Esophagus muscularis mucosa (tissue), 4 donors: ENCODE results near the gene PRDM16. TPM values are rescaled to one million over a fixed set of nuclear protein-coding genes. Genes with fewer than 3 reads are reported as not detected.

ENCODE experiments used
- DNase-seq: peaks from one replicate; pipeline ENCODE4 v3.0.0-alpha.2; 2017; ENCODE audit errors: extremely low spot score
- H3K27ac ChIP-seq, 4 donors: fragments of 200-600 bp; sonication (generic); replicated peaks in 1 of 4; 1 replicate in 3 of 4; 2 replicates in 1 of 4; pipeline ENCODE4 v1.5.1; 2016 to 2019; ENCODE audit warnings: mild to moderate bottlenecking in 1 of 4
- H3K27me3 ChIP-seq, 4 donors: fragments of 200-600 bp; sonication (generic); one replicate each; pipeline versions ENCODE4 v1.5.1 to v1.6.0; 2016 to 2019
- H3K36me3 ChIP-seq, 4 donors: fragments of 200-600 bp; sonication (generic); one replicate each; pipeline ENCODE4 v1.5.1; 2016 to 2019
- H3K4me1 ChIP-seq, 4 donors: fragments of 200-600 bp; sonication (generic); one replicate each; pipeline ENCODE4 v1.5.1; 2016 to 2019
- H3K4me3 ChIP-seq, 4 donors: fragments of 200-600 bp; sonication (generic); 1 replicate in 2 of 4; 2 replicates in 2 of 4; pipeline ENCODE4 v1.5.1; 2016 to 2019; ENCODE audit warnings: mild to moderate bottlenecking in 4 of 4, moderate library complexity in 1 of 4
- H3K9me3 ChIP-seq, 4 donors: fragments of 200-600 bp; sonication (generic); 1 replicate in 3 of 4; 2 replicates in 1 of 4; pipeline ENCODE4 v1.5.1; 2016 to 2019
- CTCF ChIP-seq, 3 experiments: fragments of 200-600 bp in 2 of 3; fragments of 450-650 bp in 1 of 3; sonication (generic) in 2 of 3; IDR thresholded peaks; one replicate each; pipeline ENCODE4 v1.5.1; 2017 to 2019; ENCODE audit warnings: antibody characterized with exemption in 3 of 3, mild to moderate bottlenecking in 2 of 3, moderate library complexity in 1 of 3
- EP300 ChIP-seq: sonication (generic); formaldehyde crosslinking; IDR thresholded peaks from one replicate; pipeline ENCODE4 v1.6.1; 2017; ENCODE audit warnings: antibody characterized with exemption
- POLR2A ChIP-seq: fragments of 450-650 bp; IDR thresholded peaks from one replicate; pipeline ENCODE4 v1.6.1; 2017; ENCODE audit warnings: antibody characterized with exemption, moderate library complexity, mild to moderate bottlenecking, low read depth
- POLR2AphosphoS5 ChIP-seq, 2 donors: sonication (generic); formaldehyde crosslinking; IDR thresholded peaks; one replicate each; pipeline ENCODE4 v1.6.1; 2017; ENCODE audit warnings: antibody characterized with exemption in 2 of 2
- WGBS: methylation state at CpG from one replicate; pipeline ENCODE4 v1.1.5; 2018; 5-methylcytosine and 5-hydroxymethylcytosine counted together
- intact Hi-C: fragments of 100-400 bp; cut with DNase I; formaldehyde crosslinking; loops from one replicate; pipeline ENCODE4 v1.15.1; 2023
- total RNA-seq, 4 donors: library from RNA; depleted of rRNA; stranded (reverse); fragments of >200 nt; gene quantifications; one replicate each; pipeline versions ENCODE4 v1.1.0 to v1.2.1, GENCODE V29; 2016

Gene PRDM16
- total RNA-seq, 4 donors from 2014 or later, result 1.2 to 4.4 (median 2.2) TPM

- peaks cover 31 to 54% (median 43%) of the 10 kb centered on the region in 4 donors for H3K4me1 ChIP-seq
- DNase-seq, result no peak
- no peaks in the 10 kb centered on the region for H3K36me3 ChIP-seq
- intact Hi-C loops, result loop anchor here (5.0 kb wide), 1 partner anchor 209 kb away; no protein-coding TSS in a partner anchor
- no peaks in the 10 kb centered on the region for H3K9me3 ChIP-seq
- TF ChIP-seq POLR2AphosphoS5 (IDR thresholded peaks at IDR 0.05) (no peak), CTCF (IDR thresholded peaks at IDR 0.05) (no peak), POLR2A (no peak), EP300 (no peak)
- WGBS, result 7% methylated on average over 9 of the region's 9 CpGs
- peaks cover 0 to 93% (median 45%) of the 10 kb centered on the region in 4 donors for H3K27me3 ChIP-seq
- H3K27ac ChIP-seq, result peak overlapping the region in 1 of 4 donors; percentile 42
- H3K4me3 ChIP-seq, result peak overlapping the region in 2 of 4 donors; percentile 22
Measured at GRCh38 chr1:3073186-3073488, 4.1 kb downstream of the PRDM16 start.

- peak overlapping the region in 3 of 4 donors; percentile 22 to 42 (median 22) for H3K4me3 ChIP-seq
- 26% methylated on average over 17 of the region's 82 CpGs for WGBS
- no peak for TF ChIP-seq EP300
- TF ChIP-seq POLR2AphosphoS5 (IDR thresholded peaks at IDR 0.05), result no peak
- TF ChIP-seq CTCF (IDR thresholded peaks at IDR 0.05), result no peak
- no peak for TF ChIP-seq POLR2A
- peaks cover 0 to 93% (median 39%) of the 10 kb centered on the region in 4 donors for H3K27me3 ChIP-seq
- intact Hi-C loops, result loop anchor here (5.0 kb wide), 1 partner anchor 209 kb away; no protein-coding TSS in a partner anchor
- DNase-seq, result no peak
- H3K9me3 ChIP-seq, result no peaks in the 10 kb centered on the region
- H3K36me3 ChIP-seq, result no peaks in the 10 kb centered on the region
- no peak overlapping the region for H3K27ac ChIP-seq
- peaks cover 27 to 48% (median 37%) of the 10 kb centered on the region in 4 donors for H3K4me1 ChIP-seq
Measured at GRCh38 chr1:3073489-3074296, 4.7 kb downstream of the PRDM16 start.

- TF ChIP-seq CTCF (IDR thresholded peaks at IDR 0.05), result no peak
- no peak for TF ChIP-seq POLR2AphosphoS5 (IDR thresholded peaks at IDR 0.05)
- TF ChIP-seq POLR2A, result no peak
- TF ChIP-seq EP300, result no peak
- intact Hi-C loops, result loop anchor here (5.0 kb wide), 1 partner anchor 208 kb away; no protein-coding TSS in a partner anchor
- no peak for DNase-seq
- H3K9me3 ChIP-seq, result no peaks in the 10 kb centered on the region
- H3K27ac ChIP-seq, result no peak overlapping the region
- H3K27me3 ChIP-seq, result peaks cover 0 to 95% (median 37%) of the 10 kb centered on the region in 4 donors
- peaks cover 27 to 44% (median 33%) of the 10 kb centered on the region in 4 donors for H3K4me1 ChIP-seq
- 62% methylated on average over 13 of the region's 13 CpGs for WGBS
- no peak overlapping the region for H3K4me3 ChIP-seq
- H3K36me3 ChIP-seq, result no peaks in the 10 kb centered on the region
Measured at GRCh38 chr1:3074297-3074741, 5.3 kb downstream of the PRDM16 start.

- WGBS, result 83% methylated on average over 12 of the region's 12 CpGs
- Histone ChIP-seq H3K36me3 (no peaks in the 10 kb centered on the region), H3K9me3 (no peaks in the 10 kb centered on the region), H3K4me1 (peaks cover 27 to 39% (median 29%) of the 10 kb centered on the region in 4 donors), H3K4me3 (no peak overlapping the region), H3K27me3 (peaks cover 0 to 95% (median 37%) of the 10 kb centered on the region in 4 donors), H3K27ac (no peak overlapping the region)
- TF ChIP-seq POLR2AphosphoS5 (IDR thresholded peaks at IDR 0.05) (no peak), POLR2A (no peak), CTCF (IDR thresholded peaks at IDR 0.05) (no peak), EP300 (no peak)
- intact Hi-C loops, result loop anchor here (5.0 kb wide), 1 partner anchor 208 kb away; no protein-coding TSS in a partner anchor
- no peak for DNase-seq
Measured at GRCh38 chr1:3074800-3075199, 5.8 kb downstream of the PRDM16 start.
